RWPE1 (cell line): ENCODE measurements around the gene CUL7.
A peak's percentile ranks its signal among the peaks of the same experiment; 100 is the strongest.

Experiments used
- CTCF ChIA-PET: fragments of 350-600 bp; sonication (Branson Sonifier 250); formaldehyde crosslinking; extraction: SDS; loops from one replicate; lab custom pipeline; 2021; lab: Yijun Ruan, JAX
- POLR2A ChIA-PET: fragments of 400-600 bp; formaldehyde crosslinking; extraction: SDS; loops from one replicate; lab custom pipeline; 2020; ENCODE audit warnings: antibody characterized with exemption; ENCODE audit not compliant: low non-redundant PET; lab: Yijun Ruan, JAX
- DNase-seq: peaks from one replicate; pipeline ENCODE4 v3.0.0; 2012; ENCODE audit warnings: low spot score
- H3K27ac ChIP-seq: fragments of 450-650 bp; 2 replicates; pipeline ENCODE4 v1.5.1; 2017
- TF ChIP-seq, protein P1 (sequence below): fragments of 450-650 bp; conservative IDR thresholded peaks from 2 replicates; pipeline ENCODE4 v1.5.1; 2017; ENCODE audit warnings: low read depth, mild to moderate bottlenecking

Gene CUL7

DNA sequence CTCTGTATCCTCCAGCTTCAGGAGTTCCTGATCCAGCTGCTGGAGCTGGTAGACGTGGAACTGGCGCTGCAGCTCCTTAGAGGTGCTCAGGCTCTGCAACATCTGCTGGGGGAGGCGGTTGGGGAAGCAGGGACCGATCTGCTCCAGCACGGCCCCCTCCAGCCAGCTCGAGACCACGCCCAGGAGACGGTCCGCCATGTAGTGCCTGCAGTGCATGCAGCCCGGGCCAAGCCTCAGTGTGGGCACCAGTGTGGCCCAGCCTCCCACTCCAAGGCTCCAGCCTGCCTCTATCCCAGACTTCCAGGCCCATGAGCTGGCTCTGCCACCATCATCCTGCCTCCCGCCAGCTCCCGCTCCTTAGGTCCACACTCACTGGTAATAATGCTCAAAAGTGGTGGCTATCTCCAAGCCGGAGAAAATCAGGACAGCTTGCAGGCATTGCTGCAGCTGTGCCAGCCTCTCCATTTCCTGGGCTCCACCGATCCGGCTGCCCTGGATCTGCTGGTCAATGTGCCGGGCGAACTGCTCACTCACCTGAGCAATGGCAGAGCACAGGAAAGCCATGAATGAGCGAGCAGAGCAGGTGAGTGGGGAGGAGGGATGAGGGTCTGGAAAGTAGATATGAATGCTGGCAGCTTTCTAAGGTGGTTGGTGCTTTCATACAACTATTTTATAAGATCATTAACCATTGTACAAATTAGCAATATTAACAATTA lies 13.0 kb downstream of the CUL7 start:
- peak overlapping the region; percentile 31 for H3K27ac ChIP-seq
- ChIA-PET POLR2A (interaction anchor here (1.0 kb wide), 1 partner anchor 20 kb away, joined by 4 read pairs; no protein-coding TSS in a partner anchor), CTCF (no interaction called here)
- DNase-seq: no peak
- TF ChIP-seq, protein P1, sequence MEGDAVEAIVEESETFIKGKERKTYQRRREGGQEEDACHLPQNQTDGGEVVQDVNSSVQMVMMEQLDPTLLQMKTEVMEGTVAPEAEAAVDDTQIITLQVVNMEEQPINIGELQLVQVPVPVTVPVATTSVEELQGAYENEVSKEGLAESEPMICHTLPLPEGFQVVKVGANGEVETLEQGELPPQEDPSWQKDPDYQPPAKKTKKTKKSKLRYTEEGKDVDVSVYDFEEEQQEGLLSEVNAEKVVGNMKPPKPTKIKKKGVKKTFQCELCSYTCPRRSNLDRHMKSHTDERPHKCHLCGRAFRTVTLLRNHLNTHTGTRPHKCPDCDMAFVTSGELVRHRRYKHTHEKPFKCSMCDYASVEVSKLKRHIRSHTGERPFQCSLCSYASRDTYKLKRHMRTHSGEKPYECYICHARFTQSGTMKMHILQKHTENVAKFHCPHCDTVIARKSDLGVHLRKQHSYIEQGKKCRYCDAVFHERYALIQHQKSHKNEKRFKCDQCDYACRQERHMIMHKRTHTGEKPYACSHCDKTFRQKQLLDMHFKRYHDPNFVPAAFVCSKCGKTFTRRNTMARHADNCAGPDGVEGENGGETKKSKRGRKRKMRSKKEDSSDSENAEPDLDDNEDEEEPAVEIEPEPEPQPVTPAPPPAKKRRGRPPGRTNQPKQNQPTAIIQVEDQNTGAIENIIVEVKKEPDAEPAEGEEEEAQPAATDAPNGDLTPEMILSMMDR: no peak

DNA sequence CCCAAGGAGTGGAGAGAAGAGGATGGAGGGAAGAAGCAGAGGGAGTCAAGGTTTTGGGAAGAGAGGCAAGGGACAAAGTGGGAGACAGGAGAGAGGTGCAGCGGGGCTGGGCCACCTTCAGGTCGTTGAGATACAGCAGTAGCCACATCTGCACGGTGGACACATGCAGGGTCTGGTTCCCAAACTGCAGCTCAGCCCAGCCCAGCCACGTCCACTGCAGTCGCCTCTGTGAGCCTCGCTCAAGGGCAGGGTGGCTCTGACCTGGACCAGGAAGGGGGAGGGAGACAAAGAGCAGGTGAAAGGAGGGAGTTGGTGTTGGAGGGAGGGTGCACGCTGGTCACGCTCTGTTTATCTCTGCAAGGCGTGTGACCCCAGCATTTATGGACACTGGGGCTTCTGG lies 14.9 kb downstream of the CUL7 start:
- TF ChIP-seq, protein P1: no peak
- ChIA-PET CTCF (interaction anchor here (0.6 kb wide), 2 partner anchors 50 to 1026 kb away, joined by 3 to 5 read pairs; no protein-coding TSS in a partner anchor), POLR2A (no interaction called here)
- no peak for DNase-seq
- peak overlapping the region; percentile 10; the same call in 1 of the 2 replicates for H3K27ac ChIP-seq

DNA sequence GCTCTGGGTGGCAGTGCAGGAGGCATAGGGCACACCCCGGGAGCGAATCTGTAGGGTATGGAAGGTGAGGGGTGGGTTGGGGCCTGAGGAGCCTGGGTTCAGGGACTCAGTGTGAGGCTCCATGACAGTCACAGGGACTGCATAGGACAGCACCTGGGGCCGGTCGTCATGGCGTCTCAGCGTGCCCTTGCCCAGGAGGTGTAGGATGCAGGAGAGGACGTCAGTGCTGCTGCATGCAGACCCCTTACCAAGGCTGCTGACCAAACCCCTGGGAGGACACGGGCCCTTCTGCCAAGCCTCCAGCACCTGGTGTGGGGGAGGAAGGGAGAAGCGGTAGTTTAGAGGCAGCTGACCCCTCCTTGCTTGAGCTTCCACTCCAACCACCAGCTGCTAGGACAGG lies 15.9 kb downstream of the CUL7 start:
- TF ChIP-seq, protein P1: no peak
- ChIA-PET POLR2A (no interaction called here), CTCF (no interaction called here)

DNA sequence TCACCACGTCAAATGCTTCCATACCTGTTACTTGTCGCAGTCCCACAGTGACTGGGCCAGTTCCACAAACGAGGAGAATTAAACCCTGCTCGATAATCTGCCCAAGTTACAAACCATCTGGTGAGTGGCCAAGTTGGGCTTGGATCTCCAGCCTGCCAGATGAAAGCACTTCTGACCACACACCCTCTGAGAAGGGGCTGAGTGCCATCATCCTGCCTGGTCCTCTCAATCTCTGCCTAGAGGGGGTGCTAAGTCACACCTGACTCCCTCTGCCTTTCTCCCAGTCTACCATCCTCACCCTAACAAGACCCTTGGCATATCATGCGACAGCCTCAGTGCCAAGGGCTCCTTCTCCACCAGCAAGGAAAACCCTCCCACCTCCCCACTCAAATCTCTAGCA lies 16.5 kb downstream of the CUL7 start:
- TF ChIP-seq, protein P1: no peak
- DNase-seq: no peak
- POLR2A ChIA-PET: no interaction called here
- CTCF ChIA-PET: no interaction called here
- H3K27ac ChIP-seq: peak overlapping the region; percentile 21

More for the DNA sequence above, 15.9 kb downstream of the CUL7 start:
- no peak for DNase-seq
- H3K27ac ChIP-seq: peak overlapping the region; percentile 21

DNA sequence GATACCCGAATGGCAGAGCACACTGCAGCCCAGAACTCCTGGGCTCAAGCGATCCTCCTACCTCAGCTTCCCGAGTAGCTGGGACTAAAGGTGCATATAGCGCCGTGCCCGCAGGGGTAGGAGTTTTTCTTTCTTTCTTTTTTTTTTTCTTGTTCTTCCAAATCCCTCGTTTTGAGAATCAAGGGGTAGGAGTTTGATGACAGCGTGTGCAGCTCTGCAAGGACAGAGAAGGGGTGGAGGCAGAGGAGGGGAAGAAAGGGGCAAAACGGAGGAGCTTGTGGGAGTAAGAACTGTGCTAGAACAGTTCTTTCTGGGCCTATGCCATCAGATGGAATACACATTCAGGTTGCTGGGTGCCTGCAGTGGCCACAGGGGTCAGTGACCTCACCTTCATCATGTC lies 16.9 kb downstream of the CUL7 start:
- ChIA-PET CTCF (no interaction called here), POLR2A (interaction anchor here (0.7 kb wide), 1 partner anchor 23 kb away, joined by 3 read pairs; the partner anchor contains the start of genes KLHDC3 and MEA1)
- no peak for DNase-seq
- peak overlapping the region; percentile 21; the same call in 1 of the 2 replicates for H3K27ac ChIP-seq
- TF ChIP-seq, protein P1: no peak

DNA sequence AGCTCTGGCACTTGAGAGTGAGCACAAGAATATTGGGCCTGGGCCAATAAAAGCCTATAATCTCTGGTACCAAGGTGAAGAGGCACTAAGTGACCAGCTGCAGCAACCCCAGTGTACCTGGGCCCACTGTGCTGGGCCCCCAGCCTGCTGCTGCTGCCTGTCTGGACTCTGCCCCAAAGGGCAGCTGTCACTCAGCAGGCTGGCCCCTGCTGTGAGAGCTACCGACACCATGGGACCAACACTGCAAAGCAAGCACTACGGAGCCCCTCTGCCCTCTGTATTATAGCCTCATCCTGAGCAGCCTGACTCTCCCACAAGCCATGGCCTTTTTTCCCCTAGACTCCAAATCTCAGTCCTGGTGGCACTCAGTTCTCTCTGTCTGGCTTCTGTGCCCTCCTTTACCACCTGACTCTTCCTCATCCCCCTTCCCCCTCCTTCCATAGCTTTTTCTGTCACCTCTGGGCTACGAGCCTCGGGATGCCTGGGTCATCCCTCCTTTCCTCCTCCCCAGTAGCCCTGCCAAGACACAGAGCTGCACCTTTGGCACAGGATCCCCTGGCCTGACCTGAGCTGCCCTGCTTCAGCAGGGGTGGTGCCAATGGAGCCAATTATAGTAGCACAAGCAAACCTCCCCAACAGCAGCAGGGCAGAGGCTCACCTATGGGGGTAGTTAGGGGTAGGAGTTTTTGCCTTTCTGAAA lies 18.0 kb downstream of the CUL7 start:
- TF ChIP-seq, protein P1: no peak
- peak overlapping the region; percentile 48 for H3K27ac ChIP-seq
- DNase-seq: no peak
- CTCF ChIA-PET: no interaction called here
- POLR2A ChIA-PET: no interaction called here
